Ishikawa (cell line): ENCODE results near the gene MED19.

ENCODE experiments used
- CEBPB ChIP-seq: IDR thresholded peaks from 2 replicates; pipeline ENCODE4 v1.6.1; 2012
- CREB1 ChIP-seq: IDR thresholded peaks from 2 replicates; pipeline ENCODE4 v1.6.1; 2012; ENCODE audit warnings: low read depth
- EGR1 ChIP-seq: IDR thresholded peaks from 2 replicates; pipeline ENCODE4 v1.6.1; 2012
- EP300 ChIP-seq: IDR thresholded peaks from 2 replicates; pipeline ENCODE4 v1.6.1; 2012; ENCODE audit warnings: borderline replicate concordance
- FOXM1 ChIP-seq: IDR thresholded peaks from 2 replicates; pipeline ENCODE4 v1.6.1; 2012; ENCODE audit warnings: low read depth, borderline replicate concordance
- NFIC ChIP-seq: IDR thresholded peaks from 2 replicates; pipeline ENCODE4 v1.6.1; 2012
- RAD21 ChIP-seq: IDR thresholded peaks from 2 replicates; pipeline ENCODE4 v1.6.1; 2012; ENCODE audit warnings: low read depth
- REST ChIP-seq: IDR thresholded peaks from 2 replicates; pipeline ENCODE4 v1.6.1; 2012; ENCODE audit warnings: low read depth, mild to moderate bottlenecking
- TAF1 ChIP-seq: IDR thresholded peaks from 2 replicates; pipeline ENCODE4 v1.6.1; 2012; ENCODE audit warnings: low read depth, mild to moderate bottlenecking
- TCF12 ChIP-seq: IDR thresholded peaks from 2 replicates; pipeline ENCODE4 v1.6.1; 2012; ENCODE audit warnings: low read depth
- TEAD4 ChIP-seq: IDR thresholded peaks from 2 replicates; pipeline ENCODE4 v1.6.1; 2012
- YY1 ChIP-seq: IDR thresholded peaks from 2 replicates; pipeline ENCODE4 v1.6.1; 2012; ENCODE audit warnings: low read depth
- ZBTB7A ChIP-seq: IDR thresholded peaks from 2 replicates; pipeline ENCODE4 v1.6.1; 2012; ENCODE audit warnings: low read depth
- TF ChIP-seq, protein P1 (sequence below): IDR thresholded peaks from 2 replicates; pipeline ENCODE4 v1.6.1; 2012
- TF ChIP-seq, protein P2 (sequence below): IDR thresholded peaks from 2 replicates; pipeline ENCODE4 v1.6.1; 2012

The MED19 gene

GRCh38 chr11:57728829-57729228, 16.8 kb upstream of the MED19 start:
- TF ChIP-seq TCF12 (no peak), FOXM1 (no peak), EGR1 (no peak), REST (no peak), RAD21 (no peak), TAF1 (no peak), TEAD4 (no peak), CEBPB (no peak), EP300 (no peak), YY1 (no peak), CREB1 (no peak), NFIC (no peak)
- TF ChIP-seq, protein P1, sequence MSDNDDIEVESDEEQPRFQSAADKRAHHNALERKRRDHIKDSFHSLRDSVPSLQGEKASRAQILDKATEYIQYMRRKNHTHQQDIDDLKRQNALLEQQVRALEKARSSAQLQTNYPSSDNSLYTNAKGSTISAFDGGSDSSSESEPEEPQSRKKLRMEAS: no peak
- TF ChIP-seq, protein P2, sequence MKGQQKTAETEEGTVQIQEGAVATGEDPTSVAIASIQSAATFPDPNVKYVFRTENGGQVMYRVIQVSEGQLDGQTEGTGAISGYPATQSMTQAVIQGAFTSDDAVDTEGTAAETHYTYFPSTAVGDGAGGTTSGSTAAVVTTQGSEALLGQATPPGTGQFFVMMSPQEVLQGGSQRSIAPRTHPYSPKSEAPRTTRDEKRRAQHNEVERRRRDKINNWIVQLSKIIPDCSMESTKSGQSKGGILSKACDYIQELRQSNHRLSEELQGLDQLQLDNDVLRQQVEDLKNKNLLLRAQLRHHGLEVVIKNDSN: no peak

- TF ChIP-seq NFIC (no peak), ZBTB7A (no peak), EP300 (no peak), TCF12 (no peak)
Measured at GRCh38 chr11:57727185-57727584, 15.2 kb upstream of the MED19 start.

DNA sequence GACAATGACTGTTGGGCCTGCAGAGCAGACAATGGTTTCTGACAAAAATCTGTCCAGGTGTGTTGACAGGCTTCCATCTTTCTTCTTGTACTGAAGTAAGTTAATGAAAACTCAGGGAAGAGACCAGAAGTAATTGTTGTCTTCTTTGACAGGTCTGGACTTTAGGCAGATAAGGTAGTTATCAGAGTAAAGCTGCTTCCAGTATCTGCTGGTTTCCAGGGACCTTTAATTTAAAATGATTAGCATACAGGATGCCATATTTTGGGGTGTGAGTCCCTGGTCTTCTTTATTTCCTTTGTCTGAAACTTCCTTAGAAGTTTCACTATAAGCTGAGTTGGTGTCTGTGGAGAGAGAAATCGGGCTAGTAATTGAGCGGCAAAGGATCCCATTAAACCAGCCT, 1.8 kb upstream of the MED19 start:
- no peak for TF ChIP-seq TAF1
- no peak for TF ChIP-seq ZBTB7A
- no peak for TF ChIP-seq TCF12
- no peak for TF ChIP-seq NFIC
- no peak for TF ChIP-seq REST
- TF ChIP-seq TEAD4: no peak
- TF ChIP-seq CEBPB: no peak
- no peak for TF ChIP-seq CREB1
- no peak for TF ChIP-seq YY1
- TF ChIP-seq RAD21: no peak
- TF ChIP-seq EP300: no peak
- TF ChIP-seq EGR1: no peak
- TF ChIP-seq, protein P1: no peak
- TF ChIP-seq FOXM1: no peak
- TF ChIP-seq, protein P2: no peak

DNA sequence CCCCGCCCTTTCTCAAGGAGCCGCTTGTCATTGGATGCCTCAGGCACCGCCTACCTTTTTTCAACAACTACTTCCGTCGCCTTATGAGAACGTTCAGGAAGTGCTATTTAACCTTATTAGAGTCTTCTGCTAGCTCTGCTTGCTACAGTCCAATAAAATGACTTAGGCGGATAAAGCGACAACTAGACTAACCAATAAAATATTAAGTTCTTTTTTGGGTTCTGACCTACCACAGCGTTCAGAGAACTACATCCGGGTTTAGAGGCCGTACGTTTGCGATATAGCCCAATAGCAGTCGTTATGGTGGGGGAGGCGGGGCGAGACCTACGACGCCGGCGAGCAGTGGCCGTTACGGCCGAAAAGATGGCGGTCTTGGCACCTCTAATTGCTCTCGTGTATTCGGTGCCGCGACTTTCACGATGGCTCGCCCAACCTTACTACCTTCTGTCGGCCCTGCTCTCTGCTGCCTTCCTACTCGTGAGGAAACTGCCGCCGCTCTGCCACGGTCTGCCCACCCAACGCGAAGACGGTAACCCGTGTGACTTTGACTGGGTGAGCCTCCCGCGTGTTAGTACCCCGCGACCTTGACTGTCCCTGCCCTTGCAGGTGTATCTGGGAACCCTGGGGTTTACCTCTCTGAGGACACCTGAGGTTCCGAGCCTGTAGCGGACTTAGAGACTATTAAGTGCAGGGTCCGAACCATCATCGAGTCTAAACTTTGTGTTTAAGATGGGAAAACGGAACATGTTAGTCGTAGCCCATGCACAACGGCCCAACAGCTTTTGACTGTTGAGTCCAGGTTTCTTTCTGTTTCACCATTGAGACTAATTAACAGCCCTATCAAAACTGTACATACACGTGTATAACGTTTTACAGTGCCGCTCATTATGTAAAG, 488 bp upstream of the MED19 start, which contains the start of gene TMX2:
Gene TMX2, plus strand, starts transcription at position 338 of the 895 bp plus-strand sequence. Its CDS starts 26 bp downstream, at position 364.
- no peak for TF ChIP-seq TEAD4
- peak; percentile 25; the same call in 1 of the 2 replicates for TF ChIP-seq TCF12
- TF ChIP-seq CREB1: peak; percentile 83
- no peak for TF ChIP-seq RAD21
- TF ChIP-seq YY1: peak; percentile 95
- TF ChIP-seq, protein P1: peak; percentile 67
- TF ChIP-seq TAF1: peak; percentile 78
- TF ChIP-seq EP300: no peak
- no peak for TF ChIP-seq NFIC
- peak; percentile 75 for TF ChIP-seq FOXM1
- no peak for TF ChIP-seq EGR1
- TF ChIP-seq CEBPB: no peak
- no peak for TF ChIP-seq ZBTB7A
- TF ChIP-seq, protein P2: no peak
- TF ChIP-seq REST: no peak
